HL-60 (cell line): ENCODE measurements around the gene ZNF430.
"Not testable (repeated sequence)": the region's sequence is repeated elsewhere in the genome, so short reads cannot be mapped to it uniquely, and the experiment has no call there.

Experiments
- DNase-seq, 2 experiments: peaks; one replicate each; pipeline ENCODE4 v3.0.0-alpha.2; 2010 to 2020; ENCODE audit warnings: low read depth in 1 of 2, low spot score in 1 of 2
- H3K27ac ChIP-seq: fragments of 250-450 bp; sonication (Bioruptor Pico); replicated peaks from 2 replicates; pipeline ENCODE4 v1.5.1; 2020; ENCODE audit warnings: mild to moderate bottlenecking, moderate library complexity
- H3K27me3 ChIP-seq: fragments of 250-450 bp; sonication (Bioruptor Pico); 2 replicates; pipeline ENCODE4 v1.5.1; 2021; ENCODE audit warnings: mild to moderate bottlenecking, moderate library complexity; ENCODE audit not compliant: insufficient read depth, poor library complexity, severe bottlenecking
- H3K4me3 ChIP-seq: replicated peaks from 2 replicates; pipeline ENCODE4 v1.5.1; 2011; ENCODE audit warnings: mild to moderate bottlenecking, control low read depth, low read length; ENCODE audit not compliant: insufficient read depth
- GABPA ChIP-seq: IDR thresholded peaks from 2 replicates; pipeline ENCODE4 v1.6.1; 2012; ENCODE audit warnings: low read depth
- POLR2AphosphoS5 ChIP-seq: IDR thresholded peaks from 2 replicates; pipeline ENCODE4 v1.6.1; 2012; ENCODE audit warnings: low read depth
- SPI1 ChIP-seq: IDR thresholded peaks from 2 replicates; pipeline ENCODE4 v1.6.1; 2012; ENCODE audit warnings: low read depth, mild to moderate bottlenecking, borderline replicate concordance
- long read RNA-seq: library from polyadenylated mRNA; unstranded; transcript quantifications from one replicate; pipeline ENCODE4 v2.0.0, GENCODE V29; 2020
- TF ChIP-seq, protein P1 (sequence below): IDR thresholded peaks from one replicate; pipeline ENCODE4 v1.5.1; 2011; ENCODE audit warnings: low read length, control low read depth, inconsistent platforms; ENCODE audit not compliant: insufficient read depth
- TF ChIP-seq, protein P2 (sequence below): IDR thresholded peaks from 2 replicates; pipeline ENCODE4 v1.6.1; 2012; ENCODE audit warnings: low read depth; ENCODE audit not compliant: insufficient replicate concordance

The ZNF430 gene
- long read RNA-seq, transcript ZNF430-201 (5 exons, 3,923 nt) = major isoform, 40 of 77 reads
- long read RNA-seq, partial matches to known transcripts = 2 of 77 reads
- long read RNA-seq, other reads (novel, unspliced or antisense) = 35 of 77 reads

DNA sequence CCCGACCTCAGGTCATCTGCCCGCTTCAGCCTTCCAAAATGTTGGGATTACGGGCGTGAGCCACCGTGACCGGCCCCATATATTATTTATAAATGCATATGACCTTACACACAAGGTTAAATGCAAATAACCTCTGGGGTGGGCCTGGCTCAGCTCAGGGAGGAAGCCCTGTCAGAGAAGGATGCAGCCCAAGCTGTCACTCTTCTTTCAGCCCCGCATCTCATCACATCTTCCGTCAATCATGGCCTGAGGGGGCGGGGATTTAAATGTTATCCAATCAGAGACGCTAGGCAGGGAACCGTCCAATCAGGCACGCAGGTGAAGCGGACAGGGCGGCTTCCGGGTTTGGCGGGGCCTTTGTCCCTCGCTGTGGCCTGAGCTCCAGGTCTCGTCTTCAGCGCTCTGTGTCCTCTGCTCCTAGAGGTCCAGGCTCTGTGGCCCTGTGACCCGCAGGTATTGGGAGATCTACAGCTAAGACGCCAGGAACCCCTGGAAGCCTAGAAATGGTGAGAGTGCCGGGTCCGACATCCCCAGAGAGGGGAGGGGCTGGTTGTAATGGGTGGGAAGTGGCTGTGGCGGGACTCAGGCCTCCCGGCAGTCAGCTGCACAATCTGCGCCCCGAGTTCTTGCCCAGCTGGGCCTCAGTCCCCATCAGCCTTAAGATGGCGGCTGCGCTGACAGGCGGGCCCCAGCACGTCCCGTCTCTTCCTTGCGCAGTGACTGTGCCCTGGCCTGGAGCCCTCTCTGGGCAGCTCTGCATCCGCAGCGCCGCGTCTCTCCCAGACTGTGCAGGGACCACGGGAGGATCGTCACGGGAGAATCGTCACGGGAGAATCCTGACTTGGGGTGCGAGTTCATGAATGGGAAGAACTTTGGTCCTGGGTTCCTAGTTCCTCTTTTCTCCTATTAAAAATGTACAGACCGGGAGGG is at the start of gene ZNF430:
ZNF430 (plus strand) TSS at position 360 of the 930 bp plus-strand sequence; CDS start at position 504, 144 bp downstream.
- H3K27ac ChIP-seq = peak within 1 kb of the TSS; percentile 88
- TF ChIP-seq SPI1 (peak; percentile 64; the same call in 1 of the 2 replicates), GABPA (peak; percentile 56; the same call in 1 of the 2 replicates), POLR2AphosphoS5 (peak; percentile 84)
- TF ChIP-seq, protein P1, sequence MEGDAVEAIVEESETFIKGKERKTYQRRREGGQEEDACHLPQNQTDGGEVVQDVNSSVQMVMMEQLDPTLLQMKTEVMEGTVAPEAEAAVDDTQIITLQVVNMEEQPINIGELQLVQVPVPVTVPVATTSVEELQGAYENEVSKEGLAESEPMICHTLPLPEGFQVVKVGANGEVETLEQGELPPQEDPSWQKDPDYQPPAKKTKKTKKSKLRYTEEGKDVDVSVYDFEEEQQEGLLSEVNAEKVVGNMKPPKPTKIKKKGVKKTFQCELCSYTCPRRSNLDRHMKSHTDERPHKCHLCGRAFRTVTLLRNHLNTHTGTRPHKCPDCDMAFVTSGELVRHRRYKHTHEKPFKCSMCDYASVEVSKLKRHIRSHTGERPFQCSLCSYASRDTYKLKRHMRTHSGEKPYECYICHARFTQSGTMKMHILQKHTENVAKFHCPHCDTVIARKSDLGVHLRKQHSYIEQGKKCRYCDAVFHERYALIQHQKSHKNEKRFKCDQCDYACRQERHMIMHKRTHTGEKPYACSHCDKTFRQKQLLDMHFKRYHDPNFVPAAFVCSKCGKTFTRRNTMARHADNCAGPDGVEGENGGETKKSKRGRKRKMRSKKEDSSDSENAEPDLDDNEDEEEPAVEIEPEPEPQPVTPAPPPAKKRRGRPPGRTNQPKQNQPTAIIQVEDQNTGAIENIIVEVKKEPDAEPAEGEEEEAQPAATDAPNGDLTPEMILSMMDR = no peak
- TF ChIP-seq, protein P2, sequence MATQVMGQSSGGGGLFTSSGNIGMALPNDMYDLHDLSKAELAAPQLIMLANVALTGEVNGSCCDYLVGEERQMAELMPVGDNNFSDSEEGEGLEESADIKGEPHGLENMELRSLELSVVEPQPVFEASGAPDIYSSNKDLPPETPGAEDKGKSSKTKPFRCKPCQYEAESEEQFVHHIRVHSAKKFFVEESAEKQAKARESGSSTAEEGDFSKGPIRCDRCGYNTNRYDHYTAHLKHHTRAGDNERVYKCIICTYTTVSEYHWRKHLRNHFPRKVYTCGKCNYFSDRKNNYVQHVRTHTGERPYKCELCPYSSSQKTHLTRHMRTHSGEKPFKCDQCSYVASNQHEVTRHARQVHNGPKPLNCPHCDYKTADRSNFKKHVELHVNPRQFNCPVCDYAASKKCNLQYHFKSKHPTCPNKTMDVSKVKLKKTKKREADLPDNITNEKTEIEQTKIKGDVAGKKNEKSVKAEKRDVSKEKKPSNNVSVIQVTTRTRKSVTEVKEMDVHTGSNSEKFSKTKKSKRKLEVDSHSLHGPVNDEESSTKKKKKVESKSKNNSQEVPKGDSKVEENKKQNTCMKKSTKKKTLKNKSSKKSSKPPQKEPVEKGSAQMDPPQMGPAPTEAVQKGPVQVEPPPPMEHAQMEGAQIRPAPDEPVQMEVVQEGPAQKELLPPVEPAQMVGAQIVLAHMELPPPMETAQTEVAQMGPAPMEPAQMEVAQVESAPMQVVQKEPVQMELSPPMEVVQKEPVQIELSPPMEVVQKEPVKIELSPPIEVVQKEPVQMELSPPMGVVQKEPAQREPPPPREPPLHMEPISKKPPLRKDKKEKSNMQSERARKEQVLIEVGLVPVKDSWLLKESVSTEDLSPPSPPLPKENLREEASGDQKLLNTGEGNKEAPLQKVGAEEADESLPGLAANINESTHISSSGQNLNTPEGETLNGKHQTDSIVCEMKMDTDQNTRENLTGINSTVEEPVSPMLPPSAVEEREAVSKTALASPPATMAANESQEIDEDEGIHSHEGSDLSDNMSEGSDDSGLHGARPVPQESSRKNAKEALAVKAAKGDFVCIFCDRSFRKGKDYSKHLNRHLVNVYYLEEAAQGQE = peak; percentile 51
- H3K4me3 ChIP-seq = peak within 1 kb of the TSS; percentile 91
- H3K27me3 ChIP-seq = no peaks in the 10 kb centered on the region
- peak; percentile 91 to 98 for DNase-seq

DNA sequence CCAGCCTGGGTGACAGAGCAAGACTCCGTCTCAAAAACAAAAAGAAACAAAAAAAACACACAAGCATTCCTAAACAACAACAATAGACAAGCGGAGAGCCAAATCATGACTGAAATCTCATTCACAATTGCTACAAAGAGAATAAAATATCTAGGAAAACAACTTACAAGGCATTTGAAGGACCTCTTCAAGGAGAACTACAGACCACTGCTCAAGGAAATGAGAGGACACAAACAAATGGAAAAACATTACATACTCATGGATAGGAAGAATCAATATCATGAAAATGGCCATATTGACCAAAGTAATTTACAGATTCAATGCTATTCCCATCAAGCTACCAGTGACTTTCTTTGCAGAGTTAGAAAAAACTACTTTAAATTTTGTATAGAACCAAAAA is 27.7 kb upstream of the ZNF430 start:
- not testable (repeated sequence) for H3K27me3 ChIP-seq, H3K27ac ChIP-seq, DNase-seq, H3K4me3 ChIP-seq

DNA sequence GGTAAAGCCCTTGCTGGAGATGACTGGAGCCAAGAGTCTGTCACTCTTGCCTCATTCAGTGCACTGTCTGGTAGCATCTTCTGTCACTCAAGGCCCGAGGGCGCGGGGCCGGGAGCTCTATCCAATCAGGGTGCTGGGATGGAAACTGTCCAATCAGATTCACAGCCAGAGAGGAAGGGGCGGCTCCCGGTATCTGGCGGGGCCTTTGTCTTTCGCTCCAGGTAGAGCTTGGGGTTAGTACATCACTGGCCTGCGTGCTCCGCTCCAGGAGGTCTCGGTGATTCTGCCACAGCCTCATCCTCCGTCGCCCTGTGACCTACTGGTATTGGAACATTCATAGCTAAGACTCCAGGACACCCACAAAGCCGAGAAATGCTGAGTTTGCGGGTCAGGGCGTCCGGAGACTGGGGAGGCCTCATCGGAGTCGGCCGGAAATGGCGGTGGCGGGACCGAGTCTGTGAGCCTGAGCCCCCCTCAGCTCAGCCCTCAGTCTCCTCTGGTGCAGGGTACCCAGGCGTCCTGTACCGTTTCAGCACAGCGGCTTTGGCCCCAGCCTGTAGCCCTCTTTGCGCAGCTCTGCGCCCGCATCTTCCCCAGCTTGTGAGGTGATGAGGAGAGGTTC is 20.6 kb upstream of the ZNF430 start:
- Histone ChIP-seq H3K27me3 (no peaks in the 10 kb centered on the region), H3K4me3 (no peak overlapping the region), H3K27ac (no peak overlapping the region)
- TF ChIP-seq, protein P2 = no peak
- TF ChIP-seq POLR2AphosphoS5 = no peak
- TF ChIP-seq, protein P1 = no peak
- no peak for TF ChIP-seq SPI1
- no peak for TF ChIP-seq GABPA
- DNase-seq = no peak

DNA sequence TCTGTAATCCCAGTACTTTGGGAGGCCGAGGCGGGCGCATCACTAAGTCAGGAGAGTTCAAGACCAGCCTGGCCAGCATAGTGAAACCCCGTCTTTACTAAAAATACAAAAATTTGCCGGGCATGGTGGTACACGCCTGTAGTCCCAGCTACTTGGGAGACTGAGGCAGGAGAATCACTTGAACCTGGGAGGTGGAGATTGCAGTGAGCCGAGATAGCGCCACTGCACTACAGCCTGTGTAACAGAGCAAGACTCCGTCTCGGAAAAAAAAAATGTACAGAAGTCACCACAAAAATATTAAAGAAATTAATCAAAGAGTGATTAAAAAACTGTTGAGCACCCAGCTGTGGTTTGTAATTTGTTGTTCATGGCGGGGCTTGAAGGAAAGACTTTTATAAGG is 781 bp downstream of the ZNF430 start:
- not testable (repeated sequence) for H3K27me3 ChIP-seq, DNase-seq
- Histone ChIP-seq H3K27ac (peak overlapping the region; percentile 88), H3K4me3 (peak overlapping the region; percentile 91)
